GM18511 (cell line): Measurements from ENCODE around the gene CCDC154.

ENCODE experiments used
- ATAC-seq: cut with Tn5 transposase; IDR thresholded peaks from one replicate; pipeline ENCODE4 v1.9.1; 2021; ENCODE audit warnings: mild to moderate bottlenecking, moderate library complexity; ENCODE audit not compliant: unreplicated experiment

CCDC154 gene

GRCh38 chr16:1438229-1439057, 5.9 kb downstream of the CCDC154 start:
- ATAC-seq, result no peak

DNA sequence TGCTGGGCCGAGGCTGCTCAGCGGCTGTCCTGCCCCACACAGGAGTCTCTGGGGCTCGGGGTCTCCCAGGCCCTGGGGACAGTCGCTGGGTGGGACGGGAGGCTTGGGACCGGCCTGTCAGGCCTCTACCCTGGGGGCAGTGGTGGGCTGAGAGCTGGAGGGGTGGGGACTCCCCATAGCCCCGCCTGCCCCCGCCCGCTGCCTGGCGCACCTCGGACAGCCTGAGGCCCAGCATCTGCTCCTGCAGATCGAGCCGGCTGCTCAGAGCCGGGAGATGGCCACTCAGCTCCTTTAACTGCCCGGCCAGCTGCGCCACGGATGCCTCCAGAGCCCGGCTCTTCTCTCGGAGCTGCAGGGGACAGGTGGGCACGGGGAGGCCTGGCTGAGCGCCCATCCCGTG, 6.8 kb downstream of the CCDC154 start:
- no peak for ATAC-seq

- ATAC-seq, result no peak
Measured at GRCh38 chr16:1436731-1437355, 7.5 kb downstream of the CCDC154 start.

GRCh38 chr16:1435921-1436697, 8.2 kb downstream of the CCDC154 start:
- no peak for ATAC-seq

- ATAC-seq, result no peak
Measured at GRCh38 chr16:1434644-1435592, 9.4 kb downstream of the CCDC154 start.

DNA sequence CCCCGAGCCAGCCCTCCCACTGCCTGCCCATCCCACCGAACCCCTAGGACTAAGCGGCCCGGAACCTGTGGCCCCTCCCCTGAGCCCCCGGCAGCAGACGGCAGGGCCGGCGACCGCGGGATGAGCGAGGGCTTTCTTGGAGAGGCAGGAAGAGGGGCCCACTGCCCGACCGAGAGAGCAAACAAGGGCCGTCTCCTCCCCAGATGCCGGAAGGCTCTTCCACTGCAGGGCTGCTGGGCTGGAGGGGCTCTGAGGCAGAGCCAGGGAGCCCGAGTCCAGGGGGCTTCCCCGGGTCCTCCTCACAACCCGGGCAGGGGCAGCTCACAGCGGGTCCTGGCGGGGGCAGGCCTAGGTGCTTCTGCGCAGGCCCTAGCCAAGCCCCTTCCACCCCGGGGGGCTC, 10.6 kb downstream of the CCDC154 start:
- no peak for ATAC-seq

DNA sequence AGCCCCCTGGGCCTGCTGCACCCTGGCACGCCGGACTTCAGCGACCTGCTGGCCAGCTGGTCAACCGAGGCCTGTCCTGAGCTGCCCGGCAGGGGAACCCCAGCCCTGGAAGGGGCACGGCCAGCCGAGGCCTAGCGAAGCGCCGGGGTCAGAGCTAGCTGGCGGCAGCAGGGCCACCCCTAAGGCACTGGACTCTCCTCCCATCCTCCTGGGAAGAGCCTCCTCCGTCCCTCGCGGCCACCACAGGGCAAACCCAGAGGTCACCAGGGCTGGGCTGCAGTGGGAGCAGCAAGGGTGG, 11.1 kb downstream of the CCDC154 start:
- no peak for ATAC-seq

DNA sequence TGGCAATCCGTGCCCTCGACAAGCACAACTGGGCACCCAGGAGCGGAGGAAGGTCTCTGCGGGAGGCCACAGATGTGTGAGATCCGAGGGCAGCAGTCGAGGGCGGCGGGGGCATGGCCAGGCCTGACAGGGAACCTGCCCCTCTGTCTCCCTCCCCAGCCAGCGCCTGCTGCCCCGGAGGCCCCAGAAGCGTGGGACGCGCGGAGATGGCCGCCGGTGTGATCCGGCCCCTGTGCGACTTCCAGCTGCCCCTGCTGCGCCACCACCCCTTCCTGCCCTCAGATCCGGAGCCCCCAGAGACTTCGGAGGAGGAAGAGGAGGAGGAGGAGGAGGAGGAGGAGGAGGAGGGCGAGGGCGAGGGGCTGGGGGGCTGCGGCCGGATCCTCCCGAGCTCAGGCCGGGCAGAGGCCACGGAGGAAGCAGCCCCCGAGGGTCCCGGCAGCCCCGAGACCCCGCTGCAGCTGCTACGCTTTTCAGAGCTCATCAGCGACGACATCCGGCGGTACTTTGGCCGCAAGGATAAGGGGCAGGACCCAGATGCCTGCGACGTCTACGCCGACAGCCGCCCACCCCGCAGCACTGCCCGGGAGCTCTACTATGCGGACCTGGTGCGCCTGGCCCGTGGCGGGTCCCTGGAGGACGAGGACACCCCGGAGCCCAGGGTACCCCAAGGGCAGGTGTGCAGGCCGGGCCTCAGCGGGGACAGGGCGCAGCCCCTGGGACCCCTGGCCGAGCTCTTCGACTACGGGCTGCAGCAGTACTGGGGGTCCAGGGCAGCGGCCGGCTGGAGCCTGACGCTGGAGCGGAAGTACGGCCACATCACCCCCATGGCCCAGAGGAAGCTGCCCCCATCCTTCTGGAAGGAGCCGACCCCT, 11.7 kb downstream of the CCDC154 start:
- no peak for ATAC-seq

GRCh38 chr16:1431497-1432270, 12.7 kb downstream of the CCDC154 start:
- ATAC-seq, result no peak

GRCh38 chr16:1430759-1431496, 13.4 kb downstream of the CCDC154 start, which contains the start of gene PERCC1:
PERCC1 (plus strand) TSS chr16:1431078; CDS start chr16:1432594, 1,516 bp downstream.
- ATAC-seq, result no peak

DNA sequence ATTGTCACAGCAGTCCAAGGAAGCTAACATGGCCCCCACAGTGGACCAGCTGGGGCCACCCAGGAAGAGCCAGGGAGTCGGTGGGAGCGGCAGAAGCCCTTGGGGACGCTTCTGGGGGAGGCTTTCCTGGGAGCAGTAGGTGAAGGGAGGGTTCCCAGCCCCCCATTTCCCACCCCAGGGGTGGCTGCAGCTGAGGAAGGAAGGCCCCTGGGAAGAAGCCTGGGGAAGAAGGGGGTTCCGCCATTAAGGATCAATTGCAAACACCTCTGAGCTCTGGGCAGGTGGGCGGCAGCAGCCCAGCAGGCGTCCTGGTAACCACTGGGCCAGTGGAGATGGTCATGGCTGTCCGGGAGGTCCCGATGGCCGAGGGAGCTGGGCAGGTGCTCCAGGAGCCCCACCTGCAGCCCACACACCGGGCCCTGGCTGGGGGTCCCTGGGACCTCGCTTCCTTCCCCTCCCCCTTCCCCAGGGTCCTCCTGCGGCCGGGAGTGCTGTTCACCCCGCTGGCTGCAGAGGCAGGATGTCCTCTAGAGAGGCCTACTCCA, 14.1 kb downstream of the CCDC154 start:
- ATAC-seq, result no peak

DNA sequence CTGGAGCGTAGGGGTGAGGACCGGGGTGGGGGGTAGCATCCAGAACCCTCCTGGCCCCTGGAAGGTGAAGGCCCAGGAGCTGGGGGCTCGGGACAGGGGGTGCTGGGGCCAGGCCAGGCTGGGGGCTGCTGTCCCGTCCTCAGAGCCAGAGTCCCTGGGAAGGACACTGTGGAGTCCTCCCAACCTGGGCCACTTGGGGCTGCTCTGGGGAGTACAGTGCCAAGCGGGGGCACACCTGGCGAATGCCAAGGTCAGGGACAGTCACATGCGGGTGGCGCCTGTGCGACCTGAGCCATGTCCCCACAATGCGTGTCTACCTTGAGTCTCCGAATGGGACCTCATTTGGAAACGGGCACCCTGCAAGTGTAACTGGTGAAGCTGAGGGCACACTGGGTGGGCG, 14.7 kb downstream of the CCDC154 start:
- no peak for ATAC-seq

GRCh38 chr16:1429012-1429411, 15.3 kb downstream of the CCDC154 start:
- no peak for ATAC-seq

GRCh38 chr16:1428511-1428910, 15.8 kb downstream of the CCDC154 start:
- no peak for ATAC-seq

DNA sequence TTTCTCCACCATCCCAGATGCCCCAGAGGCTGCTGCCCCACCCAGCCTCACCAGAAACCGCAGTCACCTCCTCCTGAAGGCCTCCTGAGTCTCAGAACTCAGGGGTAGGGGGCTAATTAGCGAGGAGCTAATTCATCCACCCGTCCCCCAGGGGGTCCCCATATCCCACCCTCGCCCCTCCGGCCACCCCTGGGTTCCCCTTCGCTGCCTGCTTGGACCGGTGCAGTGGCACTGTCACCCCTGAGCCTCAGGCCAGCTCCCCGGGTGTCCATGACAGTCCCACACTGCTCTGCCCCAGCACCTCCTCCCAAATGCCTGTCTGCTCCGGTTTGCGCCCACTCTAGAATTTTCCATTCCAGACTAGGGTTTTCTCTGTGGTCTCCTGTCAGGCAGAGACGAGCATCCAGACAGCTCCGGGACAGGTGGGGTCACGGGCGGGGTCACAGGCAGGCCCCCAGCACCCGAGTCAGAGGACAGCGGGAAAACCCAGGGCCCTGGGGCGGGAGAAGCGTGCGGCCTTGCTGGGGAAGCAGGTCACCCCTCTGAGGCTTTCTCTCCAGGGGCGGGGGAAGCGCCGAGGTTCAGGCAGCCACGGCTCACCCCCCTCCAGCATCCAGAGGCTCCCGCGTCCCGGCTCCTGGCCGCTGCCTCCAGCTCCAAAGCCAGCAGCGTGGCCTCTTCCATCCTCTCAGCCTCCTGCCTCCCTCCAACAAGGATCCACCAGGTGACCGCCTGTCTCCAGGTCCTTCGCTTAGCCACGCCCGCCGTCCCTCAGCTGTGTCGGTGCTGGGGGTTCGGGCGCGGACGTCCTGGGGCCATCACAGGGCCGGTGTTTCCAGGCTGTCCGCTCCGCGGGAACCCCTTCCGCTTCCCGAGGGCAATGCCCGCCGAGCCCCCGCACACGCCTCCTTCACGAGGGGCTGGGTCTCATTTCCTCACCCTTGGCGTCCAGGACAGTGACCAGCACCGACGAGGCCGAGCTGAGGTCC, 16.6 kb downstream of the CCDC154 start:
- no peak for ATAC-seq

DNA sequence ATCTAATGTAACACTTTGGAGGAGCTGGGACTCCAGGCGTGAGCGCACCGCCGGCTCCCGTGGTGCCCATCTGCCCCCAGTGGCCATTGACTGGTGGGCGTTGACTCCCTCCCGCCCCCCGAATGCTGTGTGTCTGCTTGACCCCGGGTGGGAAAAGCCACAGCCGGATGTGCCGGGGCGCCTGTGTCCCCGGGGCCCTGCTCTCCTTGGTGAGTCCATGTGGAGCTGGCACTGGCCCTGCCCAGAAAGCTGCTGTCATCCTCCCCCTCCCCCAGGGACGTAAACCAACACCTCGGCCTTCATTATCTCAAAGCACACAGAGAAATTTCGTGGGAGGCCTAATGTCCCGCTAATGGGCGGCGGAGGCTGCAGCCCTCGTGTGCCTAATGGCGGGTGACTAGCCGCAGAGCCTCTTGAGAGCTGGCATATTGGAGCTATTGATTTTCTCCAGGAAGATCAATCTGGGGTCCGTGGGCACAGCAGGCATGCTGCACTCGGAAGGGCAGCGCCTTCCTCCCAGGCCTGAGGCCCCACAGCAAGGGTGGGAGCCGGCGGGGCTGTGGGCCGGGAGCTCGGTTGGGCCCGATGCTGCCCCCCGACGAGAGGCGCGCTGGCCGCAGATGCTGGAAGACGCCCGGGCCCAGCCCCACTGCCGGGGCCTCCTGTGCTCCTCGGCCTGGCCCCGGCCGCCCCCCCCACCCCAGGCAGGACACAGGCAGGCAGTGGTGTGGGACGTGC, 17.5 kb downstream of the CCDC154 start:
- no peak for ATAC-seq
